Brain microvascular endothelial cell (primary cell): ENCODE measurements around the gene SNRNP200.

Experiments used
- DNase-seq: peaks from one replicate; pipeline ENCODE4 v3.0.0-alpha.2; 2020
- H3K27ac ChIP-seq: fragments of 250-450 bp; sonication (Bioruptor Pico); 2 replicates; pipeline ENCODE4 v1.5.1; 2020; ENCODE audit warnings: mild to moderate bottlenecking, moderate library complexity
- H3K27me3 ChIP-seq: fragments of 250-450 bp; sonication (Bioruptor Pico); replicated peaks from 2 replicates; pipeline ENCODE4 v1.5.1; 2020; ENCODE audit warnings: mild to moderate bottlenecking
- H3K36me3 ChIP-seq: fragments of 250-450 bp; sonication (Bioruptor Pico); replicated peaks from 2 replicates; pipeline ENCODE4 v1.5.1; 2020; ENCODE audit warnings: mild to moderate bottlenecking
- H3K4me3 ChIP-seq: 2 replicates; pipeline ENCODE4 v1.5.1; 2011; ENCODE audit warnings: low read depth, mild to moderate bottlenecking, control low read depth, low read length, moderate library complexity
- in situ Hi-C: cut with HindIII; loops from 2 replicates; pipeline ENCODE4 v1.10.0; 2017; ENCODE audit warnings: low sequenced_read_pairs, low pct_ligation_motif_present
- TF ChIP-seq, protein P1 (sequence below): IDR thresholded peaks from 2 replicates; pipeline ENCODE4 v1.5.1; 2011; ENCODE audit warnings: low read depth, mild to moderate bottlenecking, moderate library complexity, low read length, control low read depth, inconsistent platforms; ENCODE audit errors: missing control alignments

SNRNP200 gene

GRCh38 chr2:96329874-96330273, 24.5 kb upstream of the SNRNP200 start:
- Histone ChIP-seq H3K27me3 (no peaks in the 10 kb centered on the region), H3K36me3 (no peaks in the 10 kb centered on the region), H3K27ac (no peak overlapping the region), H3K4me3 (no peak overlapping the region)
- in situ Hi-C loops = no loop called here
- TF ChIP-seq, protein P1, sequence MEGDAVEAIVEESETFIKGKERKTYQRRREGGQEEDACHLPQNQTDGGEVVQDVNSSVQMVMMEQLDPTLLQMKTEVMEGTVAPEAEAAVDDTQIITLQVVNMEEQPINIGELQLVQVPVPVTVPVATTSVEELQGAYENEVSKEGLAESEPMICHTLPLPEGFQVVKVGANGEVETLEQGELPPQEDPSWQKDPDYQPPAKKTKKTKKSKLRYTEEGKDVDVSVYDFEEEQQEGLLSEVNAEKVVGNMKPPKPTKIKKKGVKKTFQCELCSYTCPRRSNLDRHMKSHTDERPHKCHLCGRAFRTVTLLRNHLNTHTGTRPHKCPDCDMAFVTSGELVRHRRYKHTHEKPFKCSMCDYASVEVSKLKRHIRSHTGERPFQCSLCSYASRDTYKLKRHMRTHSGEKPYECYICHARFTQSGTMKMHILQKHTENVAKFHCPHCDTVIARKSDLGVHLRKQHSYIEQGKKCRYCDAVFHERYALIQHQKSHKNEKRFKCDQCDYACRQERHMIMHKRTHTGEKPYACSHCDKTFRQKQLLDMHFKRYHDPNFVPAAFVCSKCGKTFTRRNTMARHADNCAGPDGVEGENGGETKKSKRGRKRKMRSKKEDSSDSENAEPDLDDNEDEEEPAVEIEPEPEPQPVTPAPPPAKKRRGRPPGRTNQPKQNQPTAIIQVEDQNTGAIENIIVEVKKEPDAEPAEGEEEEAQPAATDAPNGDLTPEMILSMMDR = no peak
- no peak for DNase-seq

DNA sequence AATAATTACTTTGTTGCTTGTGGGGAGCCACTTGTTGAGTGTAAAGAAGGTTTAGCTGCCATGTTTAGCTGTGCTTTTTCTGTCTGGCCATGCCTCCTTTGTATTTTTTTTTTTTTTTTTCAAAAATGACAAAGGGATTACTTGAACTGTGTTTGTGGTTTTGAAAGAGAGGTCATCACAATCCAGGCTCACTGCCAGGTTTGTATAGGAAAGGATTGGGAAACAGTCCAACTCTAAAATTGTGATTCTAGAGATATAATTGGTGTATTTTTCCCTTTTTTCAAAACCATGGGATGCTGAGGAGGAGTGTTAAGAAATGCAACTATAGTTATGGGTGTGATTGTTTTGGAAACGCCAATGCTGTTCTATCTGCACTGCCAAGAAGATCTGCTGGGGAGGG, 24.1 kb upstream of the SNRNP200 start:
- no peak for DNase-seq
- Histone ChIP-seq H3K4me3 (no peak overlapping the region), H3K27ac (no peak overlapping the region), H3K36me3 (no peaks in the 10 kb centered on the region), H3K27me3 (no peaks in the 10 kb centered on the region)
- in situ Hi-C loops = no loop called here
- TF ChIP-seq, protein P1 = no peak

DNA sequence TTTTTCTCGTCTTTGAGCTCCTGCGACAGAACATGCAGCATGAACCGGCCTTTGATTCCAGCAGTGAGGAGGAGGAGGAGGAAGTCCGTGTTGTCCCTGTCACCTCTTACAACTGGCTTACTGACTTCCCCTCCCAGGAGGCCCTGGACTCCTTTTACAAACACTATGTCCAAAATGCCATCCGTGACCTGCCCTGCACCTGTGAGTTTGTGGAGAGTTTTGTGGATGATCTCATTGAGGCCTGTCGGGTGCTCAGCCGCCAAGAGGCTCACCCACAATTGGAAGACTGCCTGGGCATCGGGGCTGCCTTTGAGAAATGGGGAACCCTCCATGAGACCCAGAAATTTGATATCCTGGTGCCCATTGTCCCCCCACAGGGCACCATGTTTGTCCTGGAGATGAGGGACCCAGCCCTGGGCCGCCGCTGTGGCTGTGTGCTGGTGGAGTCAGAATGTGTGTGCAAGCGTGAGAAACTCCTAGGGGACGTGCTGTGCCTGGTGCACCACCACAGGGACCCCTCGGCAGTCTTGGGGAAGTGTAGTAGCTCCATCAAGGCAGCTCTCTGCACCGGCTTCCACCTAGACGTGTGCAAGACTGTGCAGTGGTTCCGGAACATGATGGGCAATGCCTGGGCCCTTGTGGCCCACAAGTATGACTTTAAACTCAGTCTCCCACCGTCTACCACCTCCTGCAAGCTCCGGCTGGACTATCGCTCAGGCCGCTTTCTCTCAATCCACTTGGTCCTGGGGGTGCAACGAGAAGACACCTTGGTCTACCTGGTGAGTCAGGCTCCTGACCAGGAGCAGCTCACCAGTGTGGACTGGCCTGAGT, 21.9 kb upstream of the SNRNP200 start:
- no peak overlapping the region for H3K27ac ChIP-seq
- TF ChIP-seq, protein P1 = no peak
- DNase-seq = no peak
- no peak overlapping the region for H3K4me3 ChIP-seq
- H3K36me3 ChIP-seq = no peaks in the 10 kb centered on the region
- H3K27me3 ChIP-seq = no peaks in the 10 kb centered on the region
- in situ Hi-C loops = no loop called here

- H3K27me3 ChIP-seq = no peaks in the 10 kb centered on the region
- H3K27ac ChIP-seq = no peak overlapping the region
- in situ Hi-C loops = no loop called here
- TF ChIP-seq, protein P1 = no peak
- no peaks in the 10 kb centered on the region for H3K36me3 ChIP-seq
- no peak for DNase-seq
- H3K4me3 ChIP-seq = no peak overlapping the region
Measured at GRCh38 chr2:96326564-96326963, 21.2 kb upstream of the SNRNP200 start.

- Histone ChIP-seq H3K36me3 (no peaks in the 10 kb centered on the region), H3K4me3 (peak overlapping the region; percentile 61), H3K27ac (no peak overlapping the region), H3K27me3 (no peaks in the 10 kb centered on the region)
- in situ Hi-C loops = no loop called here
- DNase-seq = no peak
- TF ChIP-seq, protein P1 = no peak
Measured at GRCh38 chr2:96325884-96326255, 20.5 kb upstream of the SNRNP200 start.
